Liver (tissue), 9 donors: Measurements from ENCODE around the gene PMIS2. TPM values are rescaled to one million over a fixed set of nuclear protein-coding genes. Genes with fewer than 3 reads are reported as not detected.

Experiments
- DNase-seq: peaks from one replicate; pipeline ENCODE4 v3.0.0-alpha.2; 2017; ENCODE audit warnings: low spot score
- H3K27ac ChIP-seq, 2 donors: one replicate each; pipeline ENCODE4 v1.7.0; 2013; ENCODE audit warnings: inconsistent platforms in 2 of 2, low read length in 2 of 2, control low read depth in 1 of 2, low read depth in 1 of 2, mild to moderate bottlenecking in 1 of 2
- H3K27me3 ChIP-seq, 4 donors: one replicate each; pipeline versions ENCODE4 v1.6.1 to v1.7.0; 2013; ENCODE audit warnings: low read length in 3 of 4, inconsistent platforms in 1 of 4, mild to moderate bottlenecking in 1 of 4, moderate library complexity in 1 of 4; ENCODE audit not compliant: control insufficient read depth in 4 of 4, insufficient read depth in 4 of 4
- H3K36me3 ChIP-seq, 4 donors: one replicate each; pipeline versions ENCODE4 v1.6.1 to v1.7.0; 2013; ENCODE audit warnings: low read length in 3 of 4, mild to moderate bottlenecking in 3 of 4, low read depth in 1 of 4, moderate library complexity in 1 of 4; ENCODE audit not compliant: control insufficient read depth in 4 of 4, insufficient read depth in 3 of 4
- H3K4me1 ChIP-seq, 4 donors: one replicate each; pipeline versions ENCODE4 v1.6.1 to v1.7.0; 2013; ENCODE audit warnings: low read length in 3 of 4, mild to moderate bottlenecking in 3 of 4, moderate library complexity in 1 of 4; ENCODE audit not compliant: control insufficient read depth in 4 of 4, insufficient read depth in 4 of 4
- H3K4me3 ChIP-seq, 3 donors: one replicate each; pipeline versions ENCODE4 v1.6.1 to v1.7.0; 2013; ENCODE audit warnings: low read length in 3 of 3, control low read depth in 1 of 3, low read depth in 1 of 3, mild to moderate bottlenecking in 1 of 3
- H3K9ac ChIP-seq, 2 donors: one replicate each; pipeline ENCODE4 v1.7.0; 2013; ENCODE audit warnings: low read length in 2 of 2, mild to moderate bottlenecking in 2 of 2, moderate library complexity in 2 of 2, control low read depth in 1 of 2, low read depth in 1 of 2
- H3K9me3 ChIP-seq, 4 donors: one replicate each; pipeline versions ENCODE4 v1.6.1 to v1.7.0; 2013; ENCODE audit warnings: low read length in 3 of 4; ENCODE audit not compliant: control insufficient read depth in 4 of 4
- CTCF ChIP-seq: fragments of 150-350 bp; IDR thresholded peaks from 2 replicates; pipeline ENCODE4 v1.5.1; 2017; ENCODE audit warnings: improper control_type of control experiment, low read depth, low read length; ENCODE audit not compliant: missing input control
- EGR1 ChIP-seq, 2 donors: IDR thresholded peaks; 2 replicates each; pipeline ENCODE4 v1.6.1; 2016 to 2018; ENCODE audit warnings: antibody characterized with exemption in 2 of 2, low read depth in 2 of 2
- FOXA1 ChIP-seq: IDR thresholded peaks from 2 replicates; pipeline ENCODE4 v1.6.1; 2016; ENCODE audit warnings: antibody characterized with exemption
- FOXA2 ChIP-seq: IDR thresholded peaks from 2 replicates; pipeline ENCODE4 v1.6.1; 2016; ENCODE audit warnings: antibody characterized with exemption
- GABPA ChIP-seq, 2 donors: IDR thresholded peaks in 1 of 2; conservative IDR thresholded peaks in 1 of 2; 2 replicates each; pipeline ENCODE4 v1.6.1; 2016; ENCODE audit warnings: antibody characterized with exemption in 2 of 2, mild to moderate bottlenecking in 1 of 2, moderate library complexity in 1 of 2
- HNF4A ChIP-seq, 2 donors: conservative IDR thresholded peaks; 2 replicates each; pipeline ENCODE4 v1.6.1; 2016; ENCODE audit warnings: antibody characterized with exemption in 2 of 2, mild to moderate bottlenecking in 2 of 2
- HNF4G ChIP-seq: IDR thresholded peaks from 2 replicates; pipeline ENCODE4 v1.6.1; 2016; ENCODE audit warnings: antibody characterized with exemption
- JUND ChIP-seq, 2 donors: IDR thresholded peaks; 2 replicates each; pipeline ENCODE4 v1.6.1; 2016; ENCODE audit warnings: antibody characterized with exemption in 2 of 2
- MAX ChIP-seq: IDR thresholded peaks from 2 replicates; pipeline ENCODE4 v1.6.1; 2016; ENCODE audit warnings: antibody characterized with exemption
- NR2F2 ChIP-seq: IDR thresholded peaks from 2 replicates; pipeline ENCODE4 v1.6.1; 2016; ENCODE audit warnings: antibody characterized with exemption
- RAD21 ChIP-seq, 2 donors: IDR thresholded peaks; 2 replicates each; pipeline ENCODE4 v1.6.1; 2016; ENCODE audit warnings: antibody characterized with exemption in 2 of 2, mild to moderate bottlenecking in 2 of 2
- RXRA ChIP-seq, 2 donors: IDR thresholded peaks; 2 replicates each; pipeline ENCODE4 v1.6.1; 2017 to 2018; ENCODE audit warnings: antibody characterized with exemption in 2 of 2, mild to moderate bottlenecking in 1 of 2
- SP1 ChIP-seq: IDR thresholded peaks from 2 replicates; pipeline ENCODE4 v1.6.1; 2018; ENCODE audit warnings: antibody characterized with exemption, mild to moderate bottlenecking
- TAF1 ChIP-seq: conservative IDR thresholded peaks from 2 replicates; pipeline ENCODE4 v1.6.1; 2016; ENCODE audit warnings: antibody characterized with exemption, mild to moderate bottlenecking
- YY1 ChIP-seq: IDR thresholded peaks from 2 replicates; pipeline ENCODE4 v1.6.1; 2016; ENCODE audit warnings: antibody characterized with exemption, mild to moderate bottlenecking
- ZBTB33 ChIP-seq: IDR thresholded peaks from 2 replicates; pipeline ENCODE4 v1.6.1; 2016; ENCODE audit warnings: antibody characterized with exemption
- WGBS: extraction: QIAGEN DNeasy Blood & Tissue Kit; methylation state at CpG from one replicate; pipeline ENCODE4 v1.1.7; 2013; 5-methylcytosine and 5-hydroxymethylcytosine counted together
- polyA plus RNA-seq, 2 donors: library from polyadenylated mRNA; stranded (reverse) in 1 of 2; unstranded in 1 of 2; fragments of 200-250 nt in 1 of 2; fragments of >200 nt in 1 of 2; fragmentation: Nextera tagmentation in 1 of 2; extraction: Ambion mirVana in 1 of 2; gene quantifications; one replicate each; pipeline versions ENCODE4 v1.2.1 to v1.2.3, GENCODE V29; 2013 to 2015
- total RNA-seq, 2 donors: library from RNA; depleted of rRNA; stranded (reverse); fragments of >200 nt; gene quantifications; one replicate each; pipeline ENCODE4 v1.2.3, GENCODE V29; 2014
- TF ChIP-seq, protein P1 (sequence below): IDR thresholded peaks from 2 replicates; pipeline ENCODE4 v1.6.1; 2016; ENCODE audit warnings: antibody characterized with exemption, mild to moderate bottlenecking
- TF ChIP-seq, protein P2 (sequence below): IDR thresholded peaks from 2 replicates; pipeline ENCODE4 v1.6.1; 2016; ENCODE audit warnings: antibody characterized with exemption
- donor health status: healthy.
- donor health status: healthy.
- donor health status: healthy.
- donor health status: healthy.
- donor health status: healthy.

The PMIS2 gene
- total and polyA plus RNA-seq, 4 donors: not detected

DNA sequence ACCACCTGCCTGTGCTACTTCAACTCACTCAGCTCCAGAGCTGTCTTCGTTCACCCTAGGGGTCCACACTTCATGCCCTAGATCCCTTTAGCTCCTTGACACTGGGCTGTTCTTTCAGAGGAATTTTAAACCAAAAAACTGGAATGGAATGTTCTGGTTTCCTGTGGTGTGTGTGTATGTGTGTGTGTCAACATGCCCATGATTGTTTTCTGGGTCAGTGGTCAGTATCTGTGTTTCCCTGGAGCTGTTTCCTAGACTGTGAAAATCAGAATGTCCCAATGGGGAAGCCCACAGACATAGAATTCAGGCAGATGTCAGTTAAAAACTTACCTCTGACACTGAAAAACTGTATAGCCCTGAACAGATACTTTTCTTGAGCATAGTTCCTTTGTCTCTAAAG lies 1.3 kb downstream of the PMIS2 start:
- Histone ChIP-seq H3K4me1 (no peaks in the 10 kb centered on the region), H3K9me3 (no peaks in the 10 kb centered on the region), H3K9ac (no peak overlapping the region), H3K4me3 (no peak overlapping the region), H3K27ac (no peak overlapping the region), H3K27me3 (no peaks in the 10 kb centered on the region), H3K36me3 (no peaks in the 10 kb centered on the region)
- DNase-seq: no peak
- TF ChIP-seq HNF4A (conservative IDR thresholded peaks at IDR 0.05): no peak
- no peak for TF ChIP-seq RAD21 (IDR thresholded peaks at IDR 0.05)
- TF ChIP-seq TAF1: no peak
- no peak for TF ChIP-seq NR2F2
- TF ChIP-seq GABPA (IDR thresholded peaks at IDR 0.05 in 1 of 2, conservative IDR thresholded peaks at IDR 0.05 in 1 of 2): no peak
- TF ChIP-seq, protein P1, sequence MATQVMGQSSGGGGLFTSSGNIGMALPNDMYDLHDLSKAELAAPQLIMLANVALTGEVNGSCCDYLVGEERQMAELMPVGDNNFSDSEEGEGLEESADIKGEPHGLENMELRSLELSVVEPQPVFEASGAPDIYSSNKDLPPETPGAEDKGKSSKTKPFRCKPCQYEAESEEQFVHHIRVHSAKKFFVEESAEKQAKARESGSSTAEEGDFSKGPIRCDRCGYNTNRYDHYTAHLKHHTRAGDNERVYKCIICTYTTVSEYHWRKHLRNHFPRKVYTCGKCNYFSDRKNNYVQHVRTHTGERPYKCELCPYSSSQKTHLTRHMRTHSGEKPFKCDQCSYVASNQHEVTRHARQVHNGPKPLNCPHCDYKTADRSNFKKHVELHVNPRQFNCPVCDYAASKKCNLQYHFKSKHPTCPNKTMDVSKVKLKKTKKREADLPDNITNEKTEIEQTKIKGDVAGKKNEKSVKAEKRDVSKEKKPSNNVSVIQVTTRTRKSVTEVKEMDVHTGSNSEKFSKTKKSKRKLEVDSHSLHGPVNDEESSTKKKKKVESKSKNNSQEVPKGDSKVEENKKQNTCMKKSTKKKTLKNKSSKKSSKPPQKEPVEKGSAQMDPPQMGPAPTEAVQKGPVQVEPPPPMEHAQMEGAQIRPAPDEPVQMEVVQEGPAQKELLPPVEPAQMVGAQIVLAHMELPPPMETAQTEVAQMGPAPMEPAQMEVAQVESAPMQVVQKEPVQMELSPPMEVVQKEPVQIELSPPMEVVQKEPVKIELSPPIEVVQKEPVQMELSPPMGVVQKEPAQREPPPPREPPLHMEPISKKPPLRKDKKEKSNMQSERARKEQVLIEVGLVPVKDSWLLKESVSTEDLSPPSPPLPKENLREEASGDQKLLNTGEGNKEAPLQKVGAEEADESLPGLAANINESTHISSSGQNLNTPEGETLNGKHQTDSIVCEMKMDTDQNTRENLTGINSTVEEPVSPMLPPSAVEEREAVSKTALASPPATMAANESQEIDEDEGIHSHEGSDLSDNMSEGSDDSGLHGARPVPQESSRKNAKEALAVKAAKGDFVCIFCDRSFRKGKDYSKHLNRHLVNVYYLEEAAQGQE: no peak
- no peak for TF ChIP-seq FOXA2
- no peak for TF ChIP-seq RXRA (IDR thresholded peaks at IDR 0.05)
- TF ChIP-seq ZBTB33: no peak
- TF ChIP-seq CTCF: no peak
- TF ChIP-seq HNF4G: no peak
- no peak for TF ChIP-seq YY1
- no peak for TF ChIP-seq EGR1 (IDR thresholded peaks at IDR 0.05; ENCODE audit: low read depth in 2 of 2)
- no peak for TF ChIP-seq MAX
- no peak for TF ChIP-seq FOXA1
- TF ChIP-seq, protein P2, sequence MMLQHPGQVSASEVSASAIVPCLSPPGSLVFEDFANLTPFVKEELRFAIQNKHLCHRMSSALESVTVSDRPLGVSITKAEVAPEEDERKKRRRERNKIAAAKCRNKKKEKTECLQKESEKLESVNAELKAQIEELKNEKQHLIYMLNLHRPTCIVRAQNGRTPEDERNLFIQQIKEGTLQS: no peak
- no peak for TF ChIP-seq JUND (IDR thresholded peaks at IDR 0.05)
- TF ChIP-seq SP1: no peak
- WGBS: 32% methylated on average over 1 of the region's 1 CpG
